ENCODE data around the gene FNTB.

The FNTB gene

DNA sequence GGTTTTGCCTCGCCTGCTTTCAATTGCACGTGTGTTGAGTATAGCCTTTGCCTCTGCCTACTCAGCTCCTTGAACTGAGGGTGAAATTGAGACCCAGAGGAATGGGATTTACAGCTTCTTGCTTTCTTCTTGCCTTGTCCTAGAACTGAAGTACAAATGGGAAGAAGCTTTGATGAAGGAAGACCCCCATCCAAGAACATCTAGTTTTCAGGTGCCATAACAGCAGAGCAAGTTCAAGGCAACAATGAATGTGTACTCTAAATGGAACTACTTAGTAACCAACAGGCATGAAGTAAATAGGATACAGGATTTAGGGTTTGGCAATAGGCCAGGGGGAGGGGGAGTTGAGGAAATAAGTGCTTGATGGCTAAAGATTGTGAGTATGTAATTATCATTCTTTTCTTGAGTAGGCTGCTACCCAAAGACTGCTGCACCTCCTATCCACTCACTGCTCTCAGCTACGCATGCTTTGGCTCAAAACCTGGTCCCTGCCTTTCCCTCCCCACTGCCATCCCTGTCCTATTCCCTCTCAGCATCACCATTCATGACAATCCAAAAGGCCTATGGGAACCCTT lies 46.3 kb upstream of the FNTB start:
- no peak overlapping the region for H3K27ac ChIP-seq
- H3K27me3 ChIP-seq (ENCODE audit: insufficient read depth, low read depth, severe bottlenecking), result no peaks in the 10 kb centered on the region
- TF ChIP-seq, protein P1, sequence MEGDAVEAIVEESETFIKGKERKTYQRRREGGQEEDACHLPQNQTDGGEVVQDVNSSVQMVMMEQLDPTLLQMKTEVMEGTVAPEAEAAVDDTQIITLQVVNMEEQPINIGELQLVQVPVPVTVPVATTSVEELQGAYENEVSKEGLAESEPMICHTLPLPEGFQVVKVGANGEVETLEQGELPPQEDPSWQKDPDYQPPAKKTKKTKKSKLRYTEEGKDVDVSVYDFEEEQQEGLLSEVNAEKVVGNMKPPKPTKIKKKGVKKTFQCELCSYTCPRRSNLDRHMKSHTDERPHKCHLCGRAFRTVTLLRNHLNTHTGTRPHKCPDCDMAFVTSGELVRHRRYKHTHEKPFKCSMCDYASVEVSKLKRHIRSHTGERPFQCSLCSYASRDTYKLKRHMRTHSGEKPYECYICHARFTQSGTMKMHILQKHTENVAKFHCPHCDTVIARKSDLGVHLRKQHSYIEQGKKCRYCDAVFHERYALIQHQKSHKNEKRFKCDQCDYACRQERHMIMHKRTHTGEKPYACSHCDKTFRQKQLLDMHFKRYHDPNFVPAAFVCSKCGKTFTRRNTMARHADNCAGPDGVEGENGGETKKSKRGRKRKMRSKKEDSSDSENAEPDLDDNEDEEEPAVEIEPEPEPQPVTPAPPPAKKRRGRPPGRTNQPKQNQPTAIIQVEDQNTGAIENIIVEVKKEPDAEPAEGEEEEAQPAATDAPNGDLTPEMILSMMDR (IDR thresholded peaks at IDR 0.05; ENCODE audit: low read depth, low read length), result no peak
- H3K9me3 ChIP-seq (ENCODE audit: severe bottlenecking), result no peaks in the 10 kb centered on the region
- no peak for DNase-seq
- H3K4me3 ChIP-seq (ENCODE audit: low read depth, low read length), result no peak overlapping the region
- H3K36me3 ChIP-seq, result no peaks in the 10 kb centered on the region

DNA sequence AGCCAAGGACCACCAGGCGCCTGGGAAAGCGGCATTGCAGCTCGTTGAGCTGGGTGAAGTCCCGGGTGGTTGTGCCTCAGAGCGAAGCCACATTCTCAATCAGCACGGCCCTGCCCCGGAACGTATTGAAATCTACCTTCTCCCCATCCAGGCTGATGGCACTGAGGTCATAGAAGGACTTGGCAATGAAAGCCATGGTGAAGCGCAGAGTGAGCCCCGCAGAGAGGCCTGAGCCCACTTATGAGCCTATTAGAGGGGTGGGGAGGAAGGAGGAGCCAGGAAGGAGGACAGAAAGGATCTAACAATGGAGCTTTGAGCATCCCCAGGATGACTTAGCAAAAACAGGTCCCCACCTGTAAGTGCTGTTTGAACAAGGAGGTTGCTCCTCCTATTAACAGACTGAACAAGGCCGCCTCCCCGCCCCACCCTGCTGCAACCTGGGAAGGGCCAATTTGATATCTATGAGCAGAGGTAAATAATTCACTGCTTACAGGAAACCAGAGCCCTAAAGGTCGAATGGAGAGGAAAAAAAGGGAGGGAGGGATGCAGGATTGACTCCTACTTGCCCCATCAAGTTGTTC lies 44.1 kb upstream of the FNTB start, which contains the start of gene GPX2:
TSS of gene GPX2 (minus strand) at position 215 of the 581 bp plus-strand sequence. CDS start at position 196, 19 bp downstream.
- no peak within 1 kb of the TSS for H3K27ac ChIP-seq
- no peak for DNase-seq
- no peaks in the 10 kb centered on the region for H3K9me3 ChIP-seq (ENCODE audit: severe bottlenecking)
- H3K27me3 ChIP-seq (ENCODE audit: insufficient read depth, low read depth, severe bottlenecking), result no peaks in the 10 kb centered on the region
- no peak within 1 kb of the TSS for H3K4me3 ChIP-seq (ENCODE audit: low read depth, low read length)
- H3K36me3 ChIP-seq, result no peaks in the 10 kb centered on the region
- TF ChIP-seq, protein P1 (IDR thresholded peaks at IDR 0.05; ENCODE audit: low read depth, low read length), result no peak

DNA sequence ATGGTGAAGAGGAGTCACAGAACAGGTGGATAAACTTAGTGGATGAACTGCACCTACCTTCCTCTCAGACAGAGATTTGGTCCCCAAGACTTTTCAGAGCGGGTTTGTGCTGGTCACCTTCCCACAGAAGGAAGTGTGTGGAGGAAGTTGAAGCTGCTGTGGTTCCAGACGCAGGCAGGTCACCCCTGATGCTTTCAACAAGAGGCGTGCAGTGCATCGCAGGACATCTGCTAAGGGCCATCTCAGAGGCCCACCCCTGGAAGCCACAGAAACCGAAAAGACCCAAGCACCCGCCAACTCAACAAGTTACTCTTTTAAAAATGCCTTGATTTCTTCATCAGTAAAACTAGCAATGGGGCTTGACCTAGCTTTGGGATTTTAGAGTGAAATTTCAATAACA lies 43.1 kb upstream of the FNTB start:
- no peak overlapping the region for H3K4me3 ChIP-seq (ENCODE audit: low read depth, low read length)
- TF ChIP-seq, protein P1 (IDR thresholded peaks at IDR 0.05; ENCODE audit: low read depth, low read length), result no peak
- DNase-seq, result no peak
- H3K27ac ChIP-seq, result no peak overlapping the region
- no peaks in the 10 kb centered on the region for H3K36me3 ChIP-seq
- H3K27me3 ChIP-seq (ENCODE audit: insufficient read depth, low read depth, severe bottlenecking), result no peaks in the 10 kb centered on the region
- no peaks in the 10 kb centered on the region for H3K9me3 ChIP-seq (ENCODE audit: severe bottlenecking)

DNA sequence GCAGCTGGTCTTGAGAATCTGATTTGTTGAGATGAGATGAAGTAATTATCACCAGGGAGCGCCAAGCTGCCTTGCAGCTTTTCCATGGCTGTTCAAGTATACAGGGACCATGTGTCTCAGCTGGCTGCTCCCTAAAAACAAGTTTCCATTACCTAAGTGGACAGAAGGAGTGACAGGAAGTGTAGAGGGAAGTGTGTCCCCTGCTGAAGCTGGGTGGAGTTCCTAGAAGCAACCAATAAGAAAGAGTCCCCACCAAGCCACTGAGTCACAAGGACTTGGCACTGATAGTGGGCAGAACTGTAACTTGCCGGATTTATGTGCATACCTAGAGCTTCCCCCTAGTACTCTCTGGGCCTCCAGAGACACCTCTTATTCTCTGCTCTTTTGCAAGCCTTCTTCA lies 42.7 kb upstream of the FNTB start:
- Histone ChIP-seq H3K27me3 (ENCODE audit: insufficient read depth, low read depth, severe bottlenecking) (no peaks in the 10 kb centered on the region), H3K9me3 (ENCODE audit: severe bottlenecking) (no peaks in the 10 kb centered on the region), H3K36me3 (no peaks in the 10 kb centered on the region), H3K4me3 (ENCODE audit: low read depth, low read length) (no peak overlapping the region), H3K27ac (no peak overlapping the region)
- DNase-seq, result no peak
- TF ChIP-seq, protein P1 (IDR thresholded peaks at IDR 0.05; ENCODE audit: low read depth, low read length), result no peak

DNA sequence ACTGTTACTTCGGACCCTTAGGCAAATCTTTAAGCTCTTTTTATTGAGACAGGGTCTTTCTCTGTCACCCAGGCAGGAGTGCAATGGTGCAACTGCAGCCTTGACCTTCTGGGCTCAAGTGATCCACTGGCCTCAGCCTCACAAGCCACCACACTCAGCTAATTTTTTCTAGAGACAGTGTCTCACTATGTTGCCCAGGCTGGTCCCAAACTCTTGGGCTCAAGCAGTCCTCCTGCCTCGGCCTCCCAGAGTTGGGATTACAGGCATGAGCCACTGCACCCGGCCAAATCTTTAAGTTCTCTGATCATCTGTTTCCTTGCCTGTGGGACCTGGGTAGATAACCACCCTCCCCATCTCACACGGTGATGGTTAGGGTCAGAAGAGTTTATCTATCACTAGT lies 41.8 kb upstream of the FNTB start:
- Histone ChIP-seq H3K36me3 (no peaks in the 10 kb centered on the region), H3K9me3 (ENCODE audit: severe bottlenecking) (no peaks in the 10 kb centered on the region), H3K27ac (no peak overlapping the region), H3K4me3 (ENCODE audit: low read depth, low read length) (no peak overlapping the region), H3K27me3 (ENCODE audit: insufficient read depth, low read depth, severe bottlenecking) (no peaks in the 10 kb centered on the region)
- no peak for DNase-seq
- TF ChIP-seq, protein P1 (IDR thresholded peaks at IDR 0.05; ENCODE audit: low read depth, low read length), result no peak

All from WERI-Rb-1 (cell line).